Measurements from ENCODE around the gene COG7.
A peak's percentile ranks its signal among the peaks of the same experiment; 100 is the strongest.

The COG7 gene

GRCh38 chr16:23432176-23433128 lies 20.5 kb downstream of the COG7 start:
- Histone ChIP-seq H3K9me3 (ENCODE audit: severe bottlenecking) (no peaks in the 10 kb centered on the region), H3K27ac (no peak overlapping the region), H3K4me3 (ENCODE audit: low read depth, low read length) (no peak overlapping the region), H3K27me3 (ENCODE audit: insufficient read depth, low read depth, severe bottlenecking) (no peaks in the 10 kb centered on the region), H3K36me3 (peaks cover 15% of the 10 kb centered on the region)
- no peak for TF ChIP-seq CTCF (IDR thresholded peaks at IDR 0.05; ENCODE audit: low read depth, low read length)
- no peak for DNase-seq

- H3K36me3 ChIP-seq = peaks cover 14% of the 10 kb centered on the region
- TF ChIP-seq CTCF (IDR thresholded peaks at IDR 0.05; ENCODE audit: low read depth, low read length) = no peak
- no peaks in the 10 kb centered on the region for H3K27me3 ChIP-seq (ENCODE audit: insufficient read depth, low read depth, severe bottlenecking)
- no peaks in the 10 kb centered on the region for H3K9me3 ChIP-seq (ENCODE audit: severe bottlenecking)
- H3K4me3 ChIP-seq (ENCODE audit: low read depth, low read length) = no peak overlapping the region
- DNase-seq = no peak
- H3K27ac ChIP-seq = no peak overlapping the region
Observed at GRCh38 chr16:23428351-23428750, 24.6 kb downstream of the COG7 start.

GRCh38 chr16:23424292-23424958 lies 28.6 kb downstream of the COG7 start:
- Histone ChIP-seq H3K27me3 (ENCODE audit: insufficient read depth, low read depth, severe bottlenecking) (no peaks in the 10 kb centered on the region), H3K36me3 (no peaks in the 10 kb centered on the region), H3K4me3 (ENCODE audit: low read depth, low read length) (no peak overlapping the region), H3K9me3 (ENCODE audit: severe bottlenecking) (no peaks in the 10 kb centered on the region), H3K27ac (no peak overlapping the region)
- no peak for TF ChIP-seq CTCF (IDR thresholded peaks at IDR 0.05; ENCODE audit: low read depth, low read length)
- no peak for DNase-seq

- Histone ChIP-seq H3K9me3 (ENCODE audit: severe bottlenecking) (no peaks in the 10 kb centered on the region), H3K27me3 (ENCODE audit: insufficient read depth, low read depth, severe bottlenecking) (no peaks in the 10 kb centered on the region), H3K27ac (no peak overlapping the region), H3K36me3 (no peaks in the 10 kb centered on the region), H3K4me3 (ENCODE audit: low read depth, low read length) (no peak overlapping the region)
- DNase-seq = no peak
- no peak for TF ChIP-seq CTCF (IDR thresholded peaks at IDR 0.05; ENCODE audit: low read depth, low read length)
Observed at GRCh38 chr16:23423496-23424049, 29.4 kb downstream of the COG7 start.

- H3K9me3 ChIP-seq (ENCODE audit: severe bottlenecking) = no peaks in the 10 kb centered on the region
- no peak overlapping the region for H3K4me3 ChIP-seq (ENCODE audit: low read depth, low read length)
- no peaks in the 10 kb centered on the region for H3K27me3 ChIP-seq (ENCODE audit: insufficient read depth, low read depth, severe bottlenecking)
- TF ChIP-seq CTCF (IDR thresholded peaks at IDR 0.05; ENCODE audit: low read depth, low read length) = no peak
- peaks cover 5% of the 10 kb centered on the region; the same call in 1 of the 2 replicates for H3K36me3 ChIP-seq
- peak overlapping the region; percentile 52; the same call in 1 of the 2 replicates for H3K27ac ChIP-seq
- no peak for DNase-seq
Observed at GRCh38 chr16:23420011-23420410, 33.0 kb downstream of the COG7 start.

All from WERI-Rb-1 (cell line).